Activated naive CD8-positive, alpha-beta T cell treated with anti-CD3 and anti-CD28 coated beads, Interleukin-2, amount 10 ng/mL, durations not matched to agents 7 days and 5 days (primary cell): ENCODE data around the gene PCBP2. TPM values are rescaled to one million over a fixed set of nuclear protein-coding genes. Genes with fewer than 3 reads are reported as not detected.

Source experiments
- ATAC-seq: fragments of 150-1000 bp; cut with Tn5 transposase; one replicate; pipeline ENCODE4 v1.10.0; 2021; ENCODE audit warnings: low read depth, moderate library complexity
- POLR2A ChIA-PET: fragments of 350-600 bp; sonication (Branson Sonifier 250); formaldehyde crosslinking; loops from one replicate; lab custom pipeline; 2021; ENCODE audit warnings: antibody characterized with exemption; lab: Charles Lee
- DNase-seq: peaks from one replicate; pipeline ENCODE4 v3.0.0; 2021
- H3K27ac Mint-ChIP-seq: one replicate; pipeline ENCODE4 v1.8.0; 2022; ENCODE audit warnings: mild to moderate bottlenecking, mixed read lengths
- H3K27me3 Mint-ChIP-seq: one replicate; pipeline ENCODE4 v1.8.0; 2022; ENCODE audit warnings: mild to moderate bottlenecking, moderate library complexity, mixed read lengths
- H3K36me3 Mint-ChIP-seq: one replicate; pipeline ENCODE4 v1.8.0; 2021; ENCODE audit warnings: mild to moderate bottlenecking, mixed read lengths
- H3K4me1 Mint-ChIP-seq: one replicate; pipeline ENCODE4 v1.8.0; 2021; ENCODE audit warnings: mixed read lengths
- H3K4me3 Mint-ChIP-seq: one replicate; pipeline ENCODE4 v1.8.0; 2022; ENCODE audit warnings: mild to moderate bottlenecking, moderate library complexity, mixed read lengths
- H3K9me3 Mint-ChIP-seq: one replicate; pipeline ENCODE4 v1.8.0; 2021; ENCODE audit warnings: mixed read lengths
- total RNA-seq, 2 experiments: library from RNA; stranded (reverse); gene quantifications; one replicate each; pipeline ENCODE4 v1.2.3, GENCODE V29; 2021

PCBP2 gene
- total RNA-seq, 2 experiments from 2014 or later, result 824 to 837 TPM

GRCh38 chr12:53504004-53504920 is 52.4 kb downstream of the PCBP2 start:
- ATAC-seq (no peak), DNase-seq (no peak)
- no peaks in the 10 kb centered on the region for H3K27me3 Mint-ChIP-seq
- H3K4me1 Mint-ChIP-seq, result peaks cover 16% of the 10 kb centered on the region
- H3K27ac Mint-ChIP-seq, result peak overlapping the region; percentile 42
- POLR2A ChIA-PET, result interaction anchor here (0.8 kb wide), 2 partner anchors 20 to 183 kb away, joined by 3 read pairs; partner anchors contain the start of gene AAAS
- H3K9me3 Mint-ChIP-seq, result no peaks in the 10 kb centered on the region
- peaks cover 3% of the 10 kb centered on the region for H3K36me3 Mint-ChIP-seq
- H3K4me3 Mint-ChIP-seq, result no peak overlapping the region

- Mint-ChIP-seq H3K36me3 (peaks cover 3% of the 10 kb centered on the region), H3K27ac (no peak overlapping the region), H3K27me3 (no peaks in the 10 kb centered on the region), H3K4me3 (no peak overlapping the region), H3K4me1 (peaks cover 13% of the 10 kb centered on the region), H3K9me3 (no peaks in the 10 kb centered on the region)
- DNase-seq, result no peak
- no peak for ATAC-seq
- POLR2A ChIA-PET, result no interaction called here
These were observed 53.2 kb downstream of the PCBP2 start for GRCh38 chr12:53505086-53505485.

- DNase-seq (no peak), ATAC-seq (no peak)
- Mint-ChIP-seq H3K9me3 (no peaks in the 10 kb centered on the region), H3K36me3 (peaks cover 3% of the 10 kb centered on the region), H3K27me3 (no peaks in the 10 kb centered on the region), H3K4me1 (peaks cover 12% of the 10 kb centered on the region), H3K4me3 (no peak overlapping the region), H3K27ac (no peak overlapping the region)
- POLR2A ChIA-PET, result no interaction called here
These were observed 53.9 kb downstream of the PCBP2 start for GRCh38 chr12:53505555-53506449.

GRCh38 chr12:53506450-53506785 is 54.5 kb downstream of the PCBP2 start:
- Mint-ChIP-seq H3K4me3 (no peak overlapping the region), H3K27ac (no peak overlapping the region), H3K9me3 (no peaks in the 10 kb centered on the region), H3K4me1 (peaks cover 12% of the 10 kb centered on the region), H3K36me3 (peaks cover 3% of the 10 kb centered on the region), H3K27me3 (no peaks in the 10 kb centered on the region)
- POLR2A ChIA-PET, result no interaction called here
- DNase-seq, result no peak
- no peak for ATAC-seq

- Mint-ChIP-seq H3K36me3 (peaks cover 3% of the 10 kb centered on the region), H3K27ac (no peak within 1 kb of the TSS)
- POLR2A ChIA-PET, result interaction anchor here (0.6 to 4.4 kb wide), 2 partner anchors 7 to 146 kb away, joined by 3 to 27 read pairs; partner anchors contain the start of genes MAP3K12 and TARBP2
These were observed 55.1 kb downstream of the PCBP2 start, which contains the start of gene NPFF for GRCh38 chr12:53506881-53507602. Gene NPFF (minus strand): TSS chr12:53507484. CDS start chr12:53507474, 10 bp downstream.

GRCh38 chr12:53507603-53507885 is 55.6 kb downstream of the PCBP2 start:
- ATAC-seq (no peak), DNase-seq (no peak)
- POLR2A ChIA-PET, result interaction anchor here (0.6 to 4.4 kb wide), 4 partner anchors 8 to 183 kb away, joined by 3 to 27 read pairs (median 6); partner anchors contain the start of genes MAP3K12 and TARBP2
- no peaks in the 10 kb centered on the region for H3K9me3 Mint-ChIP-seq
- no peak overlapping the region for H3K4me3 Mint-ChIP-seq
- H3K27ac Mint-ChIP-seq, result no peak overlapping the region
- peaks cover 3% of the 10 kb centered on the region for H3K36me3 Mint-ChIP-seq
- H3K27me3 Mint-ChIP-seq, result no peaks in the 10 kb centered on the region
- H3K4me1 Mint-ChIP-seq, result peaks cover 10% of the 10 kb centered on the region

More at GRCh38 chr12:53506881-53507602, 55.1 kb downstream of the PCBP2 start, which contains the start of gene NPFF:
- no peak for ATAC-seq
- Mint-ChIP-seq H3K4me1 (peaks cover 12% of the 10 kb centered on the region), H3K4me3 (no peak within 1 kb of the TSS), H3K27me3 (no peaks in the 10 kb centered on the region), H3K9me3 (no peaks in the 10 kb centered on the region)
- DNase-seq, result no peak

GRCh38 chr12:53508534-53509170 is 56.8 kb downstream of the PCBP2 start:
- peak overlapping the region; percentile 34 for H3K4me3 Mint-ChIP-seq
- POLR2A ChIA-PET, result interaction anchor here (0.6 to 4.4 kb wide), 10 partner anchors 9 to 448 kb away, joined by 3 to 27 read pairs (median 3); partner anchors contain the start of genes MAP3K12 and TARBP2
- H3K27ac Mint-ChIP-seq, result peak overlapping the region; percentile 85
- H3K36me3 Mint-ChIP-seq, result peaks cover 3% of the 10 kb centered on the region
- no peaks in the 10 kb centered on the region for H3K9me3 Mint-ChIP-seq
- ATAC-seq (peak; percentile 93), DNase-seq (peak; percentile 86)
- H3K4me1 Mint-ChIP-seq, result peaks cover 12% of the 10 kb centered on the region
- H3K27me3 Mint-ChIP-seq, result no peaks in the 10 kb centered on the region

GRCh38 chr12:53510181-53510812 is 58.4 kb downstream of the PCBP2 start:
- POLR2A ChIA-PET, result interaction anchor here (0.7 to 4.4 kb wide), 2 partner anchors 11 to 161 kb away, joined by 3 to 27 read pairs; partner anchors contain the start of genes MAP3K12 and TARBP2
- Mint-ChIP-seq H3K4me1 (peaks cover 16% of the 10 kb centered on the region), H3K27ac (peak overlapping the region; percentile 50)

GRCh38 chr12:53513712-53514410 is 62.0 kb downstream of the PCBP2 start:
- Mint-ChIP-seq H3K27ac (peak overlapping the region; percentile 53), H3K4me3 (no peak overlapping the region)
- POLR2A ChIA-PET, result interaction anchor here (0.6 kb wide), 1 partner anchor 13 kb away, joined by 3 read pairs; the partner anchor contains the start of gene TARBP2

More at GRCh38 chr12:53510181-53510812, 58.4 kb downstream of the PCBP2 start:
- no peaks in the 10 kb centered on the region for H3K9me3 Mint-ChIP-seq
- H3K27me3 Mint-ChIP-seq, result no peaks in the 10 kb centered on the region
- DNase-seq, result no peak
- no peak overlapping the region for H3K4me3 Mint-ChIP-seq
- ATAC-seq, result no peak
- H3K36me3 Mint-ChIP-seq, result no peaks in the 10 kb centered on the region

GRCh38 chr12:53514628-53515290 is 62.9 kb downstream of the PCBP2 start:
- H3K27ac Mint-ChIP-seq, result no peak overlapping the region
- POLR2A ChIA-PET, result no interaction called here
- H3K4me1 Mint-ChIP-seq, result peaks cover 13% of the 10 kb centered on the region
- no peak overlapping the region for H3K4me3 Mint-ChIP-seq
- no peaks in the 10 kb centered on the region for H3K27me3 Mint-ChIP-seq
- no peak for ATAC-seq
- DNase-seq, result no peak
- H3K9me3 Mint-ChIP-seq, result no peaks in the 10 kb centered on the region
- H3K36me3 Mint-ChIP-seq, result peaks cover 2% of the 10 kb centered on the region

More at GRCh38 chr12:53513712-53514410, 62.0 kb downstream of the PCBP2 start:
- H3K27me3 Mint-ChIP-seq, result no peaks in the 10 kb centered on the region
- H3K4me1 Mint-ChIP-seq, result peaks cover 16% of the 10 kb centered on the region
- H3K9me3 Mint-ChIP-seq, result no peaks in the 10 kb centered on the region
- no peak for ATAC-seq
- DNase-seq, result no peak
- peaks cover 2% of the 10 kb centered on the region for H3K36me3 Mint-ChIP-seq

GRCh38 chr12:53515291-53515680 is 63.4 kb downstream of the PCBP2 start:
- Mint-ChIP-seq H3K4me3 (no peak overlapping the region), H3K27me3 (no peaks in the 10 kb centered on the region), H3K4me1 (peaks cover 16% of the 10 kb centered on the region), H3K27ac (no peak overlapping the region), H3K9me3 (no peaks in the 10 kb centered on the region), H3K36me3 (peaks cover 4% of the 10 kb centered on the region)
- DNase-seq (no peak), ATAC-seq (no peak)
- POLR2A ChIA-PET, result no interaction called here
